SU-DHL-6 (cell line): ENCODE measurements around the gene ATXN7L1.

Experiments used
- H2AFZ ChIP-seq: fragments of 200-600 bp; sonication (generic); 2 replicates; pipeline ENCODE4 v1.6.1; 2014; ENCODE audit warnings: low read depth, mild to moderate bottlenecking, moderate library complexity, mixed read lengths, antibody characterized with exemption, low read length; ENCODE audit not compliant: severe bottlenecking
- H3F3A ChIP-seq: fragments of 200-600 bp; shearing (Covaris generic); 2 replicates; pipeline ENCODE4 v1.6.0; 2016; ENCODE audit warnings: antibody characterized with exemption, mild to moderate bottlenecking; ENCODE audit not compliant: insufficient read depth
- H3K27ac ChIP-seq: fragments of 200-600 bp; sonication (generic); 2 replicates; pipeline ENCODE4 v1.5.1; 2016; ENCODE audit warnings: low read depth, mild to moderate bottlenecking, low read length, moderate library complexity, mixed read lengths
- H3K27me3 ChIP-seq: fragments of 200-600 bp; sonication (generic), shearing (Covaris generic); 2 replicates; pipeline ENCODE4 v1.6.0; 2014; ENCODE audit warnings: mild to moderate bottlenecking, low read length
- H3K36me3 ChIP-seq: fragments of 200-600 bp; sonication (generic); 2 replicates; pipeline ENCODE4 v1.6.1; 2014; ENCODE audit warnings: mild to moderate bottlenecking, low read length, mixed read lengths
- H3K4me2 ChIP-seq: fragments of 300-600, 200-600 bp; shearing (Covaris generic), sonication (generic); 2 replicates; pipeline ENCODE4 v1.6.0; 2014; ENCODE audit warnings: low read length, low read depth, mild to moderate bottlenecking; ENCODE audit not compliant: poor library complexity, severe bottlenecking
- H3K4me3 ChIP-seq: fragments of 200-600 bp; sonication (generic); 2 replicates; pipeline ENCODE4 v1.5.1; 2014; ENCODE audit warnings: antibody characterized with exemption, low read length, mild to moderate bottlenecking, mixed read lengths; ENCODE audit not compliant: insufficient read depth, poor library complexity, severe bottlenecking
- H3K79me2 ChIP-seq: fragments of 200-600 bp; sonication (generic); 2 replicates; pipeline ENCODE4 v1.6.1; 2014; ENCODE audit warnings: mild to moderate bottlenecking, low read length, moderate library complexity; ENCODE audit not compliant: insufficient read depth
- H3K9ac ChIP-seq: fragments of 200-600 bp; sonication (generic); 2 replicates; pipeline ENCODE4 v1.7.0; 2014; ENCODE audit warnings: mild to moderate bottlenecking, low read length
- H3K9me2 ChIP-seq: fragments of 200-600 bp; sonication (generic); replicated peaks from 2 replicates; pipeline ENCODE4 v1.6.1; 2014; ENCODE audit warnings: low read length; ENCODE audit not compliant: insufficient read depth
- H3K9me3 ChIP-seq: fragments of 200-600 bp; sonication (generic); 2 replicates; pipeline ENCODE4 v1.6.1; 2014; ENCODE audit warnings: low read length, mixed read lengths; ENCODE audit not compliant: insufficient read depth
- H4K20me1 ChIP-seq: fragments of 200-600 bp; sonication (generic); 2 replicates; pipeline ENCODE4 v1.6.1; 2014; ENCODE audit warnings: low read depth, mild to moderate bottlenecking, antibody characterized with exemption, low read length, moderate library complexity, mixed read lengths
- EZH2phosphoT487 ChIP-seq: fragments of 200-600 bp; sonication (generic), shearing (Covaris generic); conservative IDR thresholded peaks from 2 replicates; pipeline ENCODE4 v1.6.1; 2018; ENCODE audit warnings: mild to moderate bottlenecking, antibody characterized with exemption, low read length, moderate library complexity, mixed read lengths
- TF ChIP-seq, protein P1 (sequence below): fragments of 200-600 bp; sonication (generic); IDR thresholded peaks from one replicate; pipeline ENCODE4 v1.5.1; 2017; ENCODE audit warnings: antibody characterized with exemption, mild to moderate bottlenecking, low read length, moderate library complexity; ENCODE audit not compliant: insufficient read depth, poor library complexity, severe bottlenecking

Gene ATXN7L1

GRCh38 chr7:105721571-105722104 is 154.8 kb downstream of the ATXN7L1 start:
- no peaks in the 10 kb centered on the region for H3K27me3 ChIP-seq
- TF ChIP-seq, protein P1, sequence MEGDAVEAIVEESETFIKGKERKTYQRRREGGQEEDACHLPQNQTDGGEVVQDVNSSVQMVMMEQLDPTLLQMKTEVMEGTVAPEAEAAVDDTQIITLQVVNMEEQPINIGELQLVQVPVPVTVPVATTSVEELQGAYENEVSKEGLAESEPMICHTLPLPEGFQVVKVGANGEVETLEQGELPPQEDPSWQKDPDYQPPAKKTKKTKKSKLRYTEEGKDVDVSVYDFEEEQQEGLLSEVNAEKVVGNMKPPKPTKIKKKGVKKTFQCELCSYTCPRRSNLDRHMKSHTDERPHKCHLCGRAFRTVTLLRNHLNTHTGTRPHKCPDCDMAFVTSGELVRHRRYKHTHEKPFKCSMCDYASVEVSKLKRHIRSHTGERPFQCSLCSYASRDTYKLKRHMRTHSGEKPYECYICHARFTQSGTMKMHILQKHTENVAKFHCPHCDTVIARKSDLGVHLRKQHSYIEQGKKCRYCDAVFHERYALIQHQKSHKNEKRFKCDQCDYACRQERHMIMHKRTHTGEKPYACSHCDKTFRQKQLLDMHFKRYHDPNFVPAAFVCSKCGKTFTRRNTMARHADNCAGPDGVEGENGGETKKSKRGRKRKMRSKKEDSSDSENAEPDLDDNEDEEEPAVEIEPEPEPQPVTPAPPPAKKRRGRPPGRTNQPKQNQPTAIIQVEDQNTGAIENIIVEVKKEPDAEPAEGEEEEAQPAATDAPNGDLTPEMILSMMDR: no peak
- TF ChIP-seq EZH2phosphoT487: no peak
- no peaks in the 10 kb centered on the region for H3F3A ChIP-seq
- no peak overlapping the region for H2AFZ ChIP-seq
- no peak overlapping the region for H3K27ac ChIP-seq
- no peaks in the 10 kb centered on the region for H3K79me2 ChIP-seq
- H4K20me1 ChIP-seq: no peaks in the 10 kb centered on the region
- no peak overlapping the region for H3K9ac ChIP-seq
- no peaks in the 10 kb centered on the region for H3K9me3 ChIP-seq
- no peak overlapping the region for H3K4me2 ChIP-seq
- H3K36me3 ChIP-seq: no peaks in the 10 kb centered on the region
- no peaks in the 10 kb centered on the region for H3K9me2 ChIP-seq
- H3K4me3 ChIP-seq: no peak overlapping the region

- Histone ChIP-seq H3K27me3 (no peaks in the 10 kb centered on the region), H3K9me3 (no peaks in the 10 kb centered on the region), H3K9me2 (no peaks in the 10 kb centered on the region), H3K27ac (no peak overlapping the region), H3K36me3 (no peaks in the 10 kb centered on the region), H3K4me3 (no peak overlapping the region), H3K79me2 (no peaks in the 10 kb centered on the region), H2AFZ (no peak overlapping the region), H4K20me1 (no peaks in the 10 kb centered on the region), H3K9ac (no peak overlapping the region), H3F3A (no peaks in the 10 kb centered on the region), H3K4me2 (no peak overlapping the region)
- TF ChIP-seq EZH2phosphoT487: no peak
- TF ChIP-seq, protein P1: no peak
Measured at GRCh38 chr7:105719919-105720318, 156.5 kb downstream of the ATXN7L1 start.

- H2AFZ ChIP-seq: no peak overlapping the region
Measured at GRCh38 chr7:105719395-105719794, 157.0 kb downstream of the ATXN7L1 start.

More at GRCh38 chr7:105719395-105719794, 157.0 kb downstream of the ATXN7L1 start:
- Histone ChIP-seq H3K9me3 (no peaks in the 10 kb centered on the region), H3K79me2 (no peaks in the 10 kb centered on the region), H3K4me2 (no peak overlapping the region), H3K27ac (no peak overlapping the region), H3K36me3 (no peaks in the 10 kb centered on the region), H4K20me1 (no peaks in the 10 kb centered on the region), H3K4me3 (no peak overlapping the region), H3K9me2 (no peaks in the 10 kb centered on the region), H3F3A (no peaks in the 10 kb centered on the region), H3K9ac (no peak overlapping the region), H3K27me3 (no peaks in the 10 kb centered on the region)
- TF ChIP-seq EZH2phosphoT487: no peak
- TF ChIP-seq, protein P1: no peak
